ENCODE results near the gene FAM120B. TPM values are rescaled to one million over a fixed set of nuclear protein-coding genes. Genes with fewer than 3 reads are reported as not detected.

Gene FAM120B
- total and polyA plus RNA-seq, 2 experiments from 2014 or later: 7.2 to 16.7 TPM

DNA sequence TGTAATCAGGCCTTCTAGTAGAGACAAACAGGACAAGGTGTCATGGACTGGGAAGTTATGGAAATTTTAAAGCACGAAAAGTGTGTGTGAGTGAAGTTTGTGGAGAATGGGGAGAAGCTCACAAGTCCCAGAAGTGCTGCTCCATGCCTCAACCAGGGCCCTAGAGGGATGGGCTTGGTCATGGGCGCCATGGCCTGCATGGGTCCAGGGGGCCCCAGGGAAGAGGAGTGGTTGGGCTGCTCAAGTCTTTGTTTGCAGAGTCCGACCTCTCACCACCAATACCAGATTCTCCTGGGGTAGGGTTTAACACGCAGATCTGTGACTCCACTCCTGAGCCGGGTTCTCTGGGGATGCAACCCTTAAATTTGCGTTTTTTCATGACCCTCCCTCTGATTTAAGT is 88.4 kb downstream of the FAM120B start:
- Mint-ChIP-seq H3K27ac (no peak overlapping the region), H3K27me3 (ENCODE audit: insufficient read depth, low read depth, poor library complexity) (peaks cover 2% of the 10 kb centered on the region), H3K4me3 (no peak overlapping the region), H3K36me3 (ENCODE audit: low read depth) (peaks cover 34% of the 10 kb centered on the region), H3K4me1 (no peaks in the 10 kb centered on the region), H3K9me3 (peaks cover 4% of the 10 kb centered on the region; the same call in 2 of the 3 replicates)
- Histone ChIP-seq H3K4me1 (ENCODE audit: insufficient read depth) (no peaks in the 10 kb centered on the region), H3K4me3 (no peak overlapping the region), H4K20me1 (replicated peaks; ENCODE audit: insufficient read depth) (no peaks in the 10 kb centered on the region), H3F3A (replicated peaks; ENCODE audit: low read depth) (no peaks in the 10 kb centered on the region), H3K36me3 (ENCODE audit: insufficient read depth) (peaks cover 3% of the 10 kb centered on the region; the same call in 1 of the 2 replicates), H3K27ac (ENCODE audit: low read depth) (no peak overlapping the region), H3K27me3 (ENCODE audit: insufficient read depth) (no peaks in the 10 kb centered on the region), H3K9me2 (ENCODE audit: insufficient read depth) (no peaks in the 10 kb centered on the region), H2AFZ (no peak overlapping the region), H3K79me2 (replicated peaks; ENCODE audit: insufficient read depth) (no peaks in the 10 kb centered on the region), H3K4me2 (no peak overlapping the region)
- DNase-seq (ENCODE audit: low spot score) (no peak), ATAC-seq (no peak)
- TF ChIP-seq POLR2AphosphoS5 (IDR thresholded peaks at IDR 0.05; ENCODE audit: low read depth) (no peak), EZH2phosphoT487 (IDR thresholded peaks at IDR 0.05; ENCODE audit: unreplicated experiment) (no peak), JUNB (IDR thresholded peaks at IDR 0.05; ENCODE audit: unreplicated experiment) (no peak), STAT1 (IDR thresholded peaks at IDR 0.05; ENCODE audit: unreplicated experiment) (no peak), ZNF331 (CRISPR knock-in tag; IDR thresholded peaks at IDR 0.05; ENCODE audit: low read depth) (no peak), CREB1 (CRISPR knock-in tag; IDR thresholded peaks at IDR 0.05; ENCODE audit: low read depth) (no peak), ZNF114 (CRISPR knock-in tag; IDR thresholded peaks at IDR 0.05) (no peak), EZH2 (IDR thresholded peaks at IDR 0.05; ENCODE audit: low read depth, unreplicated experiment) (no peak), NANOG (IDR thresholded peaks at IDR 0.05; ENCODE audit: borderline replicate concordance) (no peak)
- TF ChIP-seq, protein P1, sequence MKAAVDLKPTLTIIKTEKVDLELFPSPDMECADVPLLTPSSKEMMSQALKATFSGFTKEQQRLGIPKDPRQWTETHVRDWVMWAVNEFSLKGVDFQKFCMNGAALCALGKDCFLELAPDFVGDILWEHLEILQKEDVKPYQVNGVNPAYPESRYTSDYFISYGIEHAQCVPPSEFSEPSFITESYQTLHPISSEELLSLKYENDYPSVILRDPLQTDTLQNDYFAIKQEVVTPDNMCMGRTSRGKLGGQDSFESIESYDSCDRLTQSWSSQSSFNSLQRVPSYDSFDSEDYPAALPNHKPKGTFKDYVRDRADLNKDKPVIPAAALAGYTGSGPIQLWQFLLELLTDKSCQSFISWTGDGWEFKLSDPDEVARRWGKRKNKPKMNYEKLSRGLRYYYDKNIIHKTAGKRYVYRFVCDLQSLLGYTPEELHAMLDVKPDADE (IDR thresholded peaks at IDR 0.05): no peak
- TF ChIP-seq, protein P2, sequence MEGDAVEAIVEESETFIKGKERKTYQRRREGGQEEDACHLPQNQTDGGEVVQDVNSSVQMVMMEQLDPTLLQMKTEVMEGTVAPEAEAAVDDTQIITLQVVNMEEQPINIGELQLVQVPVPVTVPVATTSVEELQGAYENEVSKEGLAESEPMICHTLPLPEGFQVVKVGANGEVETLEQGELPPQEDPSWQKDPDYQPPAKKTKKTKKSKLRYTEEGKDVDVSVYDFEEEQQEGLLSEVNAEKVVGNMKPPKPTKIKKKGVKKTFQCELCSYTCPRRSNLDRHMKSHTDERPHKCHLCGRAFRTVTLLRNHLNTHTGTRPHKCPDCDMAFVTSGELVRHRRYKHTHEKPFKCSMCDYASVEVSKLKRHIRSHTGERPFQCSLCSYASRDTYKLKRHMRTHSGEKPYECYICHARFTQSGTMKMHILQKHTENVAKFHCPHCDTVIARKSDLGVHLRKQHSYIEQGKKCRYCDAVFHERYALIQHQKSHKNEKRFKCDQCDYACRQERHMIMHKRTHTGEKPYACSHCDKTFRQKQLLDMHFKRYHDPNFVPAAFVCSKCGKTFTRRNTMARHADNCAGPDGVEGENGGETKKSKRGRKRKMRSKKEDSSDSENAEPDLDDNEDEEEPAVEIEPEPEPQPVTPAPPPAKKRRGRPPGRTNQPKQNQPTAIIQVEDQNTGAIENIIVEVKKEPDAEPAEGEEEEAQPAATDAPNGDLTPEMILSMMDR (conservative IDR thresholded peaks at IDR 0.05; ENCODE audit: low read depth in 2 of 2): no peak
- TF ChIP-seq, protein P3, sequence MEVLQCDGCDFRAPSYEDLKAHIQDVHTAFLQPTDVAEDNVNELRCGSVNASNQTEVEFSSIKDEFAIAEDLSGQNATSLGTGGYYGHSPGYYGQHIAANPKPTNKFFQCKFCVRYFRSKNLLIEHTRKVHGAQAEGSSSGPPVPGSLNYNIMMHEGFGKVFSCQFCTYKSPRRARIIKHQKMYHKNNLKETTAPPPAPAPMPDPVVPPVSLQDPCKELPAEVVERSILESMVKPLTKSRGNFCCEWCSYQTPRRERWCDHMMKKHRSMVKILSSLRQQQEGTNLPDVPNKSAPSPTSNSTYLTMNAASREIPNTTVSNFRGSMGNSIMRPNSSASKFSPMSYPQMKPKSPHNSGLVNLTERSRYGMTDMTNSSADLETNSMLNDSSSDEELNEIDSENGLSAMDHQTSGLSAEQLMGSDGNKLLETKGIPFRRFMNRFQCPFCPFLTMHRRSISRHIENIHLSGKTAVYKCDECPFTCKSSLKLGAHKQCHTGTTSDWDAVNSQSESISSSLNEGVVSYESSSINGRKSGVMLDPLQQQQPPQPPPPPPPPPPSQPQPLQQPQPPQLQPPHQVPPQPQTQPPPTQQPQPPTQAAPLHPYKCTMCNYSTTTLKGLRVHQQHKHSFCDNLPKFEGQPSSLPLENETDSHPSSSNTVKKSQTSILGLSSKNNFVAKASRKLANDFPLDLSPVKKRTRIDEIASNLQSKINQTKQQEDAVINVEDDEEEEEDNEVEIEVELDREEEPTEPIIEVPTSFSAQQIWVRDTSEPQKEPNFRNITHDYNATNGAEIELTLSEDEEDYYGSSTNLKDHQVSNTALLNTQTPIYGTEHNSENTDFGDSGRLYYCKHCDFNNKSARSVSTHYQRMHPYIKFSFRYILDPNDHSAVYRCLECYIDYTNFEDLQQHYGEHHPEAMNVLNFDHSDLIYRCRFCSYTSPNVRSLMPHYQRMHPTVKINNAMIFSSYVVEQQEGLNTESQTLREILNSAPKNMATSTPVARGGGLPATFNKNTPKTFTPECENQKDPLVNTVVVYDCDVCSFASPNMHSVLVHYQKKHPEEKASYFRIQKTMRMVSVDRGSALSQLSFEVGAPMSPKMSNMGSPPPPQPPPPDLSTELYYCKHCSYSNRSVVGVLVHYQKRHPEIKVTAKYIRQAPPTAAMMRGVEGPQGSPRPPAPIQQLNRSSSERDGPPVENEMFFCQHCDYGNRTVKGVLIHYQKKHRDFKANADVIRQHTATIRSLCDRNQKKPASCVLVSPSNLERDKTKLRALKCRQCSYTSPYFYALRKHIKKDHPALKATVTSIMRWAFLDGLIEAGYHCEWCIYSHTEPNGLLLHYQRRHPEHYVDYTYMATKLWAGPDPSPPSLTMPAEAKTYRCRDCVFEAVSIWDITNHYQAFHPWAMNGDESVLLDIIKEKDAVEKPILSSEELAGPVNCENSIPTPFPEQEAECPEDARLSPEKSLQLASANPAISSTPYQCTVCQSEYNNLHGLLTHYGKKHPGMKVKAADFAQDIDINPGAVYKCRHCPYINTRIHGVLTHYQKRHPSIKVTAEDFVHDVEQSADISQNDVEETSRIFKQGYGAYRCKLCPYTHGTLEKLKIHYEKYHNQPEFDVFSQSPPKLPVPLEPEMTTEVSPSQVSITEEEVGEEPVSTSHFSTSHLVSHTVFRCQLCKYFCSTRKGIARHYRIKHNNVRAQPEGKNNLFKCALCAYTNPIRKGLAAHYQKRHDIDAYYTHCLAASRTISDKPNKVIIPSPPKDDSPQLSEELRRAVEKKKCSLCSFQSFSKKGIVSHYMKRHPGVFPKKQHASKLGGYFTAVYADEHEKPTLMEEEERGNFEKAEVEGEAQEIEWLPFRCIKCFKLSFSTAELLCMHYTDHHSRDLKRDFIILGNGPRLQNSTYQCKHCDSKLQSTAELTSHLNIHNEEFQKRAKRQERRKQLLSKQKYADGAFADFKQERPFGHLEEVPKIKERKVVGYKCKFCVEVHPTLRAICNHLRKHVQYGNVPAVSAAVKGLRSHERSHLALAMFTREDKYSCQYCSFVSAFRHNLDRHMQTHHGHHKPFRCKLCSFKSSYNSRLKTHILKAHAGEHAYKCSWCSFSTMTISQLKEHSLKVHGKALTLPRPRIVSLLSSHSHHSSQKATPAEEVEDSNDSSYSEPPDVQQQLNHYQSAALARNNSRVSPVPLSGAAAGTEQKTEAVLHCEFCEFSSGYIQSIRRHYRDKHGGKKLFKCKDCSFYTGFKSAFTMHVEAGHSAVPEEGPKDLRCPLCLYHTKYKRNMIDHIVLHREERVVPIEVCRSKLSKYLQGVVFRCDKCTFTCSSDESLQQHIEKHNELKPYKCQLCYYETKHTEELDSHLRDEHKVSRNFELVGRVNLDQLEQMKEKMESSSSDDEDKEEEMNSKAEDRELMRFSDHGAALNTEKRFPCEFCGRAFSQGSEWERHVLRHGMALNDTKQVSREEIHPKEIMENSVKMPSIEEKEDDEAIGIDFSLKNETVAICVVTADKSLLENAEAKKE (CRISPR knock-in tag; IDR thresholded peaks at IDR 0.05): no peak
- TF ChIP-seq, protein P4, sequence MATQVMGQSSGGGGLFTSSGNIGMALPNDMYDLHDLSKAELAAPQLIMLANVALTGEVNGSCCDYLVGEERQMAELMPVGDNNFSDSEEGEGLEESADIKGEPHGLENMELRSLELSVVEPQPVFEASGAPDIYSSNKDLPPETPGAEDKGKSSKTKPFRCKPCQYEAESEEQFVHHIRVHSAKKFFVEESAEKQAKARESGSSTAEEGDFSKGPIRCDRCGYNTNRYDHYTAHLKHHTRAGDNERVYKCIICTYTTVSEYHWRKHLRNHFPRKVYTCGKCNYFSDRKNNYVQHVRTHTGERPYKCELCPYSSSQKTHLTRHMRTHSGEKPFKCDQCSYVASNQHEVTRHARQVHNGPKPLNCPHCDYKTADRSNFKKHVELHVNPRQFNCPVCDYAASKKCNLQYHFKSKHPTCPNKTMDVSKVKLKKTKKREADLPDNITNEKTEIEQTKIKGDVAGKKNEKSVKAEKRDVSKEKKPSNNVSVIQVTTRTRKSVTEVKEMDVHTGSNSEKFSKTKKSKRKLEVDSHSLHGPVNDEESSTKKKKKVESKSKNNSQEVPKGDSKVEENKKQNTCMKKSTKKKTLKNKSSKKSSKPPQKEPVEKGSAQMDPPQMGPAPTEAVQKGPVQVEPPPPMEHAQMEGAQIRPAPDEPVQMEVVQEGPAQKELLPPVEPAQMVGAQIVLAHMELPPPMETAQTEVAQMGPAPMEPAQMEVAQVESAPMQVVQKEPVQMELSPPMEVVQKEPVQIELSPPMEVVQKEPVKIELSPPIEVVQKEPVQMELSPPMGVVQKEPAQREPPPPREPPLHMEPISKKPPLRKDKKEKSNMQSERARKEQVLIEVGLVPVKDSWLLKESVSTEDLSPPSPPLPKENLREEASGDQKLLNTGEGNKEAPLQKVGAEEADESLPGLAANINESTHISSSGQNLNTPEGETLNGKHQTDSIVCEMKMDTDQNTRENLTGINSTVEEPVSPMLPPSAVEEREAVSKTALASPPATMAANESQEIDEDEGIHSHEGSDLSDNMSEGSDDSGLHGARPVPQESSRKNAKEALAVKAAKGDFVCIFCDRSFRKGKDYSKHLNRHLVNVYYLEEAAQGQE (IDR thresholded peaks at IDR 0.05; ENCODE audit: unreplicated experiment): no peak

All from GM23338 (cell line).